ENCODE results near the gene AATF. TPM values are rescaled to one million over a fixed set of nuclear protein-coding genes. Genes with fewer than 3 reads are reported as not detected.

AATF gene
- total RNA-seq, 1 donor from 2014 or later, result 54.0 TPM

- no peak overlapping the region for H3K4me3 ChIP-seq (ENCODE audit: low read depth, low read length)
- no peak for TF ChIP-seq CTCF (IDR thresholded peaks at IDR 0.05; ENCODE audit: insufficient read depth, low read length, severe bottlenecking)
- H3K27me3 ChIP-seq (ENCODE audit: control insufficient read depth, insufficient read depth, low read length), result no peaks in the 10 kb centered on the region
- DNase-seq (ENCODE audit: low read depth), result no peak
- no peaks in the 10 kb centered on the region for H3K36me3 ChIP-seq (ENCODE audit: control insufficient read depth, insufficient read depth, low read length)
- FAIRE-seq, result no peak
These were observed 28.3 kb downstream of the AATF start for GRCh38 chr17:36977066-36977465.

DNA sequence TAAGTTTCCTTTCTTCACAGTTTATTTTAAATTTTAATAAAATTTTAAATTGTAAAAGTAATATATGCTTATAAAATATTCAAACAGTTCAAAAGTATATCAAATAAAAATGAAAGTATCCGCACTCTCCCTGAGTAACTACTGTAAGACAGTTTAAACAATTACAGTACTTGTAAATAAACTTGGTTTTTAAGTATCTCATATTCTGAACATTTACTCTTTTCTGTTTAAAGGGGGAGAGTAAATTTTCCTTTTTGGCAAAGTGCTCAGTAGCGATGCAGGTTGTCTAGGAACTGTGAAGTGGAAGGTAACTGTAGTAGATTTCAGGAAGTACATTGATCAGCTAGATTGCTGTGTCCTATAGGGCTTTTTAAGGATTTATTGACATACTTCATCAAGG lies 28.8 kb downstream of the AATF start:
- TF ChIP-seq CTCF (IDR thresholded peaks at IDR 0.05; ENCODE audit: insufficient read depth, low read length, severe bottlenecking), result no peak
- DNase-seq (ENCODE audit: low read depth), result no peak
- Histone ChIP-seq H3K4me3 (ENCODE audit: low read depth, low read length) (no peak overlapping the region), H3K27me3 (ENCODE audit: control insufficient read depth, insufficient read depth, low read length) (no peaks in the 10 kb centered on the region), H3K36me3 (ENCODE audit: control insufficient read depth, insufficient read depth, low read length) (no peaks in the 10 kb centered on the region)
- FAIRE-seq, result no peak

- FAIRE-seq, result no peak
- DNase-seq (ENCODE audit: low read depth), result peak; percentile 47
- Histone ChIP-seq H3K27me3 (ENCODE audit: control insufficient read depth, insufficient read depth, low read length) (no peaks in the 10 kb centered on the region), H3K36me3 (ENCODE audit: control insufficient read depth, insufficient read depth, low read length) (no peaks in the 10 kb centered on the region), H3K4me3 (ENCODE audit: low read depth, low read length) (no peak overlapping the region)
- no peak for TF ChIP-seq CTCF (IDR thresholded peaks at IDR 0.05; ENCODE audit: insufficient read depth, low read length, severe bottlenecking)
These were observed 30.2 kb downstream of the AATF start for GRCh38 chr17:36978810-36979564.

DNA sequence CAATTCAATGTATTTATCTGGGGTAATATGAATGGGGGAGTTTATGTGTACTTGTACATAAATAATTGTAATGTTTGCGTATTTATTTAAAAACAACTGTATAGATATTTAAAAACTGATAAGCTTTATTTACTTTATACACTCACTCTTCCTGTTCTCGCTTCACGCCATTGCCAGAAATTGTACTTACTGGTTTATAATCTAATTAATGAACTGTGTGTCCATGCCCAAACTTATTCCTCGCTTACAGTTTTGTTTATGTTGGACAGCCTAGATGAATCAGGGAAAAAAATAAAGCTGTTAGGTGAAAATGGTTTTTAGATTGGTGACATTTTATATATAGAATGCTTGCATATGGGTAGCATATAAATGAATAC lies 30.8 kb downstream of the AATF start:
- peak; percentile 51 for DNase-seq (ENCODE audit: low read depth)
- H3K36me3 ChIP-seq (ENCODE audit: control insufficient read depth, insufficient read depth, low read length), result no peaks in the 10 kb centered on the region
- no peak for FAIRE-seq
- TF ChIP-seq CTCF (IDR thresholded peaks at IDR 0.05; ENCODE audit: insufficient read depth, low read length, severe bottlenecking), result no peak
- H3K4me3 ChIP-seq (ENCODE audit: low read depth, low read length), result no peak overlapping the region
- H3K27me3 ChIP-seq (ENCODE audit: control insufficient read depth, insufficient read depth, low read length), result no peaks in the 10 kb centered on the region

GRCh38 chr17:36980280-36980761 lies 31.6 kb downstream of the AATF start:
- TF ChIP-seq CTCF (IDR thresholded peaks at IDR 0.05; ENCODE audit: insufficient read depth, low read length, severe bottlenecking), result no peak
- Histone ChIP-seq H3K36me3 (ENCODE audit: control insufficient read depth, insufficient read depth, low read length) (peaks cover 2% of the 10 kb centered on the region), H3K27me3 (ENCODE audit: control insufficient read depth, insufficient read depth, low read length) (no peaks in the 10 kb centered on the region), H3K4me3 (ENCODE audit: low read depth, low read length) (no peak overlapping the region)
- FAIRE-seq, result no peak
- DNase-seq (ENCODE audit: low read depth), result peak; percentile 25

DNA sequence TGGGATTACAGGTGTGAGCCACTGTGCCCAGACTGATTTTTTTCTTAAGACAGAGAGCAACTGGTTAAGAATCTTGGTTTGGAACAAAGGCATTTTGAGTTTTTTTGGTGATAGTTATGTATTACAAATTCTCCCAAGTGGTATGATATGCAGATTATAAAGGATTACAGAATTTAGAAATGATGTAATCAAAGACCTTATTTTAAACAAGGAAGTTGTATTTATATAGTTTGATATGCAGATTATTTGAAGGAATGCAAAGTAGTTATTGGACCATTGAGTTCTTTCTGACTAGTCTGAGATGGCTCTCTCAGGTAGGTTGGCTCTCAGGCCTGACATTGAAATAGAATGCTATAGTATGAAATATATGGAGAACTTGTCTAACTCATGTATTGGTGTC lies 34.9 kb downstream of the AATF start:
- peaks cover 10% of the 10 kb centered on the region for H3K36me3 ChIP-seq (ENCODE audit: control insufficient read depth, insufficient read depth, low read length)
- no peak overlapping the region for H3K4me3 ChIP-seq (ENCODE audit: low read depth, low read length)
- TF ChIP-seq CTCF (IDR thresholded peaks at IDR 0.05; ENCODE audit: insufficient read depth, low read length, severe bottlenecking), result no peak
- no peaks in the 10 kb centered on the region for H3K27me3 ChIP-seq (ENCODE audit: control insufficient read depth, insufficient read depth, low read length)
- no peak for FAIRE-seq
- no peak for DNase-seq (ENCODE audit: low read depth)

All from bronchial epithelial cell (primary cell).